Stimulated activated CD8-positive, alpha-beta memory T cell treated with anti-CD3 and anti-CD28 coated beads, Interleukin-4, amount 100 ng/mL, for 48 hours (primary cell): ENCODE data around the gene CHMP6.

ENCODE experiments used
- DNase-seq: peaks from one replicate; pipeline ENCODE4 v3.0.0-alpha.2; 2020

Gene CHMP6

GRCh38 chr17:80996422-80997305 is 5.0 kb downstream of the CHMP6 start:
- no peak for DNase-seq

GRCh38 chr17:80997424-80998117 is 5.9 kb downstream of the CHMP6 start:
- no peak for DNase-seq

- DNase-seq = no peak
Observed at GRCh38 chr17:80998118-80998747, 6.6 kb downstream of the CHMP6 start.

- DNase-seq = no peak
Observed at GRCh38 chr17:80998748-80999535, 7.3 kb downstream of the CHMP6 start.

- DNase-seq = no peak
Observed at GRCh38 chr17:80999536-81000333, 8.1 kb downstream of the CHMP6 start.

GRCh38 chr17:81000334-81000630 is 8.6 kb downstream of the CHMP6 start:
- no peak for DNase-seq

- no peak for DNase-seq
Observed at GRCh38 chr17:81000631-81001357, 9.2 kb downstream of the CHMP6 start.

- DNase-seq = no peak
Observed at GRCh38 chr17:81002013-81002384, 10.4 kb downstream of the CHMP6 start.

- DNase-seq = no peak
Observed at GRCh38 chr17:81002409-81003361, 11.0 kb downstream of the CHMP6 start.

- no peak for DNase-seq
Observed at GRCh38 chr17:81003711-81004475, 12.3 kb downstream of the CHMP6 start.

- DNase-seq = no peak
Observed at GRCh38 chr17:81006891-81007290, 15.2 kb downstream of the CHMP6 start.

- no peak for DNase-seq
Observed at GRCh38 chr17:81008140-81008539, 16.5 kb downstream of the CHMP6 start.

GRCh38 chr17:81009136-81009535 is 17.5 kb downstream of the CHMP6 start:
- no peak for DNase-seq

GRCh38 chr17:81010935-81011334 is 19.3 kb downstream of the CHMP6 start:
- no peak for DNase-seq

- DNase-seq = no peak
Observed at GRCh38 chr17:81011951-81012350, 20.3 kb downstream of the CHMP6 start.

- no peak for DNase-seq
Observed at GRCh38 chr17:81012574-81013447, 21.2 kb downstream of the CHMP6 start.

GRCh38 chr17:81013642-81014041 is 22.0 kb downstream of the CHMP6 start:
- no peak for DNase-seq

GRCh38 chr17:81015136-81015535 is 23.5 kb downstream of the CHMP6 start:
- no peak for DNase-seq

GRCh38 chr17:81016575-81016974 is 24.9 kb downstream of the CHMP6 start:
- DNase-seq = no peak
